OCI-LY3 (cell line): Measurements from ENCODE around the gene PPP3R1.

ENCODE experiments used
- CTCF ChIP-seq: fragments of 200-600, 300-600 bp; sonication (generic); IDR thresholded peaks from 2 replicates; pipeline ENCODE4 v1.5.1; 2014; ENCODE audit warnings: antibody characterized with exemption, low read length, low read depth
- EZH2phosphoT487 ChIP-seq: fragments of 200-600 bp; shearing (Covaris generic); IDR thresholded peaks from 2 replicates; pipeline ENCODE4 v1.6.1; 2018; ENCODE audit warnings: antibody characterized with exemption, mixed run types, low read depth

GRCh38 chr2:68279691-68280090 is 27.4 kb upstream of the PPP3R1 start:
- no peak for TF ChIP-seq EZH2phosphoT487
- no peak for TF ChIP-seq CTCF
